ENCODE data around the gene DAPL1.

DNA sequence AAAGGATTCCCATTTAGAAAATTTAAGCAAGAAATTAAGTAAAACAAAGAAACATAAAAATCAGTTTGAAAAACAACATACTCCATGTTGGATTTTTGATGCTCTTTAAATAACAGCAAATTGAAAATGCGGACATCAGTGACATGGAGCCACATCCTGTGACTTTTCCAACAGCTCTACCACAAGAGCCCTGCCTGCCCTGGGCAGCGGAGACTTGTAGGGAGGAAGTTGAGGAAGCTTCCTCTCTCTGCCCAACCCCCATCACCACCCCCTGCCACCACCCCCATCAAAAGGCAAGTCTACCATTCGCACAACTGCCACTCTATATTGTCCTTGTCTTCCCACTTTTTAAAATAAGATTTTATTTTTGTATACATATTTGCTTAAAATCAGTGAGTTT lies 32.8 kb upstream of the DAPL1 start:
- no peak for TF ChIP-seq CTCF (IDR thresholded peaks at IDR 0.05)
- no peak for TF ChIP-seq POLR2A (IDR thresholded peaks at IDR 0.05)
- TF ChIP-seq POLR2AphosphoS5 (IDR thresholded peaks at IDR 0.05) = no peak

Data from breast epithelium (tissue), 3 donors.